Left lung (tissue), 10 donors: ENCODE measurements around the gene FZD8. TPM values are rescaled to one million over a fixed set of nuclear protein-coding genes. Genes with fewer than 3 reads are reported as not detected.

Experiments used
- ATAC-seq: fragments of 200-7000 bp; cut with Tn5 transposase; one replicate; pipeline ENCODE4 v1.9.1; 2020; ENCODE audit warnings: moderate library complexity
- DNase-seq, 4 donors: peaks; one replicate each; pipeline ENCODE4 v3.0.0-alpha.2; 2013 to 2020
- H3K27ac ChIP-seq, 2 donors: fragments of 200-600 bp; sonication (generic) in 1 of 2; one replicate each; pipeline versions ENCODE4 v1.5.0 to v1.8.0; 2020 to 2021
- H3K27me3 ChIP-seq, 2 donors: fragments of 200-600 bp; sonication (generic) in 1 of 2; one replicate each; pipeline versions ENCODE4 v1.5.0 to v1.8.0; 2020 to 2021
- H3K36me3 ChIP-seq, 2 donors: fragments of 200-600 bp; sonication (generic) in 1 of 2; one replicate each; pipeline versions ENCODE4 v1.5.0 to v1.8.0; 2020 to 2021
- H3K4me1 ChIP-seq, 2 donors: fragments of 200-600 bp; one replicate each; pipeline ENCODE4 v1.8.0; 2021
- H3K4me3 ChIP-seq, 2 donors: fragments of 200-600 bp; sonication (generic) in 1 of 2; one replicate each; pipeline versions ENCODE4 v1.5.0 to v1.8.0; 2020 to 2021; ENCODE audit warnings: mild to moderate bottlenecking in 1 of 2
- H3K9me3 ChIP-seq, 2 donors: fragments of 200-600 bp; sonication (generic) in 1 of 2; one replicate each; pipeline versions ENCODE4 v1.5.0 to v1.8.0; 2020 to 2021
- CTCF ChIP-seq, 2 donors: fragments of 200-600 bp; sonication (generic) in 1 of 2; IDR thresholded peaks; one replicate each; pipeline versions ENCODE4 v1.5.0 to v1.8.0; 2021; ENCODE audit warnings: antibody characterized with exemption in 2 of 2
- intact Hi-C, 2 donors: fragments of 100-400 bp; cut with DNase I; formaldehyde crosslinking; loops; one replicate each; pipeline versions ENCODE4 v1.11.2 to v1.14.2; 2022
- polyA plus RNA-seq, 6 donors: library from polyadenylated mRNA; unstranded; fragments of 120-200 nt; gene quantifications; one replicate each; pipeline ENCODE4 v1.2.1, GENCODE V29; 2013; ENCODE audit not compliant: insufficient read length in 6 of 6
- total RNA-seq, 2 donors: library from RNA; stranded (reverse); fragmentation: NEBNext Ultra II Directional; extraction: Animal tissue kit (Norgen Biotek cat#: 25700); gene quantifications; one replicate each; pipeline ENCODE4 v1.2.1, GENCODE V29; 2021
- donor health status: DM: no; HTN: yes; CAD: no.
- donor health status: DM: no; HTN: no; CAD: no.

Gene FZD8
- total and polyA plus RNA-seq, 8 donors, result 1.9 to 16.4 (median 5.0) TPM

GRCh38 chr10:35641676-35642034, 441 bp downstream of the FZD8 start:
- Histone ChIP-seq H3K4me1 (peaks cover 0 to 47% of the 10 kb centered on the region in 2 donors), H3K27ac (peak overlapping the region; percentile 86 to 90), H3K4me3 (peak overlapping the region; percentile 65 to 69), H3K9me3 (no peaks in the 10 kb centered on the region), H3K36me3 (no peaks in the 10 kb centered on the region), H3K27me3 (peaks cover 0 to 88% of the 10 kb centered on the region in 2 donors)
- DNase-seq (no peak), ATAC-seq (peak; percentile 11)
- TF ChIP-seq CTCF (IDR thresholded peaks at IDR 0.05), result no peak
- intact Hi-C loops, result no loop called here

GRCh38 chr10:35640951-35641675, 983 bp downstream of the FZD8 start:
- Histone ChIP-seq H3K9me3 (no peaks in the 10 kb centered on the region), H3K27ac (peak overlapping the region; percentile 86 to 90), H3K27me3 (peaks cover 0 to 91% of the 10 kb centered on the region in 2 donors), H3K36me3 (no peaks in the 10 kb centered on the region), H3K4me3 (peak overlapping the region; percentile 65 to 69), H3K4me1 (peaks cover 0 to 47% of the 10 kb centered on the region in 2 donors)
- peak; percentile 32 for ATAC-seq
- no peak for TF ChIP-seq CTCF (IDR thresholded peaks at IDR 0.05)
- peak; percentile 61 to 87 (median 66) for DNase-seq
- intact Hi-C loops, result no loop called here

- intact Hi-C loops, result no loop called here
- ATAC-seq (peak; percentile 22), DNase-seq (peak in 3 of 4 donors; percentile 64 to 86 (median 67))
- peaks cover 0 to 47% of the 10 kb centered on the region in 2 donors for H3K4me1 ChIP-seq
- no peaks in the 10 kb centered on the region for H3K9me3 ChIP-seq
- H3K36me3 ChIP-seq, result no peaks in the 10 kb centered on the region
- peak in 1 of 2 donors; percentile 53 for TF ChIP-seq CTCF (IDR thresholded peaks at IDR 0.05)
- peak overlapping the region; percentile 36 to 37 for H3K4me3 ChIP-seq
- H3K27me3 ChIP-seq, result peaks cover 0 to 87% of the 10 kb centered on the region in 2 donors
- no peak overlapping the region for H3K27ac ChIP-seq
Observed at GRCh38 chr10:35640474-35640873, 1.6 kb downstream of the FZD8 start.

GRCh38 chr10:35639728-35640401, 2.2 kb downstream of the FZD8 start:
- Histone ChIP-seq H3K27ac (no peak overlapping the region), H3K9me3 (no peaks in the 10 kb centered on the region), H3K36me3 (no peaks in the 10 kb centered on the region), H3K4me3 (peak overlapping the region; percentile 36 to 37), H3K4me1 (peaks cover 0 to 47% of the 10 kb centered on the region in 2 donors), H3K27me3 (peaks cover 0 to 81% of the 10 kb centered on the region in 2 donors)
- intact Hi-C loops, result loop anchor here in 1 of 2 donors (10.0 kb wide), 1 partner anchor 1135 kb away; no protein-coding TSS in a partner anchor
- no peak for TF ChIP-seq CTCF (IDR thresholded peaks at IDR 0.05)
- DNase-seq, result peak in 2 of 4 donors; percentile 38 to 76
- ATAC-seq, result no peak
